ENCODE measurements around the gene SRGAP1. TPM values are rescaled to one million over a fixed set of nuclear protein-coding genes. Genes with fewer than 3 reads are reported as not detected.
A peak's percentile ranks its signal among the peaks of the same experiment; 100 is the strongest.

Gene SRGAP1
- total and polyA plus RNA-seq, 9 of the 15 experiments (the other 6 are each of a cell fraction or from before 2014, with no cell fraction given) = 0.01 to 0.13 (median 0.04) TPM; not detected in 3

DNA sequence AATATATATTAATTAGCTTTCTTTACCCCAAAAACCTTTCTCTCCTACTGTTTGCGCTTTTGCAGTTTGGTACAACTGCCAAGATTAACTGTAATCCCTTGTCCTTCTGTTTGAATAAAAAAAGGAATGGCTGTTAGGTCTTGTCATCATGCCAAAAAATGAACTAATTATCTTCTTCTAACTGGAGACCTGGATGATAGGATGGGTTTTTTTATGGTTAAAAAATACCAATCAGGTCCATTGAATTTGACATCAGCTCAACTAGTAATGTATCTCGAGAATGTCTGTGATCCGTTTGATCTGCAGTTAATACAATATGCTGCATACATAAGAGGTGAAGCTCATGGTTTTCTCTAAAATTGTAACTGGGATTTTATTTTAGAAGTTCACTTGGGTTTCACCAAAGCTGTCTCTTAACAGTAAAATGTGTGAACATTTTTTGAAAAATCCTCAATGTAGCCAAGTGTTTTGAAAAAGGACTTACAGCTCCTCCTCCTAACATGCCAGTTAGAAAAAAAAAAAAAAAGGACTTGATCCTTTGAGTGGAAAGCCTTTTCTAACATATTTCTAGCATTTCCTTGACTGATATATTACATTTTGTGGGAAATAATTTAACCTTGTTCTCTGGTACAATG is 96.8 kb downstream of the SRGAP1 start:
- Histone ChIP-seq H3K4me2 (ENCODE audit: insufficient read depth, low read length) (no peak overlapping the region), H3K9ac (ENCODE audit: insufficient read depth in 1 of 2, low read depth in 2 of 2, low read length in 2 of 2) (no peak overlapping the region), H3K27me3 (ENCODE audit: control insufficient read depth in 2 of 2, insufficient read depth in 2 of 2, low read length in 2 of 2) (peaks cover 0 to 9% of the 10 kb centered on the region in 2 experiments; a peak in 1 of 5 replicates), H3K9me1 (ENCODE audit: control insufficient read depth, insufficient read depth, low read length) (no peaks in the 10 kb centered on the region), H3K4me3 (no peak overlapping the region), H3K79me2 (ENCODE audit: control insufficient read depth, insufficient read depth, low read length) (no peaks in the 10 kb centered on the region), H3K9me3 (replicated peaks; ENCODE audit: control insufficient read depth, insufficient read depth, low read depth, low read length) (no peaks in the 10 kb centered on the region), H2AFZ (ENCODE audit: low read depth, low read length) (no peak overlapping the region), H3K4me1 (replicated peaks in 1 of 2; ENCODE audit: control insufficient read depth in 2 of 2, insufficient read depth in 2 of 2, low read length in 2 of 2) (no peaks in the 10 kb centered on the region), H4K20me1 (replicated peaks; ENCODE audit: control insufficient read depth, insufficient read depth, low read length) (no peaks in the 10 kb centered on the region), H3K27ac (ENCODE audit: extremely low read depth, low read depth, low read length) (no peak overlapping the region), H3K36me3 (ENCODE audit: control insufficient read depth, insufficient read depth, low read length) (no peaks in the 10 kb centered on the region)
- ChIA-PET POLR2A (no interaction called here), CTCF (ENCODE audit: low intra/inter-chr PET ratio) (no interaction called here)
- ATAC-seq (no peak), FAIRE-seq (peak; percentile 51), DNase-seq (ENCODE audit: extremely low read depth in 1 of 4, low spot score in 3 of 4) (no peak)
- in situ Hi-C loops (cut with MboI) (no loop called here), intact Hi-C loops (cut with micrococcal nuclease) (no loop called here)
- TF ChIP-seq, protein P1, sequence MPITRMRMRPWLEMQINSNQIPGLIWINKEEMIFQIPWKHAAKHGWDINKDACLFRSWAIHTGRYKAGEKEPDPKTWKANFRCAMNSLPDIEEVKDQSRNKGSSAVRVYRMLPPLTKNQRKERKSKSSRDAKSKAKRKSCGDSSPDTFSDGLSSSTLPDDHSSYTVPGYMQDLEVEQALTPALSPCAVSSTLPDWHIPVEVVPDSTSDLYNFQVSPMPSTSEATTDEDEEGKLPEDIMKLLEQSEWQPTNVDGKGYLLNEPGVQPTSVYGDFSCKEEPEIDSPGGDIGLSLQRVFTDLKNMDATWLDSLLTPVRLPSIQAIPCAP (CRISPR knock-in tag; IDR thresholded peaks at IDR 0.05; ENCODE audit: borderline replicate concordance) = no peak
- TF ChIP-seq POLR3G (IDR thresholded peaks at IDR 0.05; ENCODE audit: extremely low read depth, insufficient read length, insufficient replicate concordance) (no peak), SMC3 (conservative IDR thresholded peaks at IDR 0.05; ENCODE audit: insufficient read depth, low read depth, low read length) (no peak), CXXC5 (CRISPR knock-in tag; IDR thresholded peaks at IDR 0.05) (no peak), ZNF449 (CRISPR knock-in tag; IDR thresholded peaks at IDR 0.05) (no peak), FOXP1 (CRISPR knock-in tag; IDR thresholded peaks at IDR 0.05) (no peak), MECOM (CRISPR knock-in tag; IDR thresholded peaks at IDR 0.05) (no peak), ARID2 (IDR thresholded peaks at IDR 0.05) (no peak), KAT8 (IDR thresholded peaks at IDR 0.05; ENCODE audit: low read depth) (no peak), ZFP36 (IDR thresholded peaks at IDR 0.05; ENCODE audit: low read depth, low read length, partially characterized antibody) (no peak)
- TF ChIP-seq, protein P2, sequence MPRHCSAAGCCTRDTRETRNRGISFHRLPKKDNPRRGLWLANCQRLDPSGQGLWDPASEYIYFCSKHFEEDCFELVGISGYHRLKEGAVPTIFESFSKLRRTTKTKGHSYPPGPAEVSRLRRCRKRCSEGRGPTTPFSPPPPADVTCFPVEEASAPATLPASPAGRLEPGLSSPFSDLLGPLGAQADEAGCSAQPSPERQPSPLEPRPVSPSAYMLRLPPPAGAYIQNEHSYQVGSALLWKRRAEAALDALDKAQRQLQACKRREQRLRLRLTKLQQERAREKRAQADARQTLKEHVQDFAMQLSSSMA (CRISPR knock-in tag; IDR thresholded peaks at IDR 0.05) = no peak
- WGBS (ENCODE audit: insufficient coverage, low coverage, missing lambda C conversion rate) = 2% methylated on average over 3 of the region's 3 CpGs
- BruUV-seq (replicated peaks) = no TSS peak

All from K562 (cell line).